H1 (cell line): Measurements from ENCODE around the gene PPP1R1A. TPM values are rescaled to one million over a fixed set of nuclear protein-coding genes. Genes with fewer than 3 reads are reported as not detected.

Source experiments
- CTCF ChIA-PET: fragments of 300-600 bp; sonication (Branson Sonifier 250); formaldehyde crosslinking; loops from one replicate; lab custom pipeline; 2021; ENCODE audit not compliant: partially characterized antibody; lab: Charles Lee
- POLR2A ChIA-PET: fragments of 300-600 bp; sonication (Branson Sonifier 250); formaldehyde crosslinking; loops from one replicate; lab custom pipeline; 2021; ENCODE audit warnings: inconsistent platforms; ENCODE audit not compliant: partially characterized antibody; lab: Charles Lee
- DNase-seq, 2 experiments: peaks; one replicate each; pipeline versions ENCODE4 v3.0.0 to v3.0.0-alpha.2; 2010 to 2022; ENCODE audit warnings: low spot score in 2 of 2, low read depth in 1 of 2, mixed read lengths in 1 of 2
- FAIRE-seq: peaks from 2 replicates; lab custom pipeline; 2011; peaks lifted over from hg19 to GRCh38; lab: Jason Lieb, UNC
- H2AFZ ChIP-seq: 2 replicates; pipeline ENCODE4 v1.8.1; 2012; ENCODE audit warnings: low read length, inconsistent platforms
- H2AK5ac ChIP-seq: 2 replicates; pipeline ENCODE4 v1.6.1; 2013; ENCODE audit warnings: low read depth, low read length
- H2BK120ac ChIP-seq: replicated peaks from 2 replicates; pipeline ENCODE3; 2013; ENCODE audit warnings: low read depth, low read length, inconsistent platforms
- H2BK12ac ChIP-seq: 2 replicates; pipeline ENCODE4 v1.6.1; 2013; ENCODE audit warnings: low read depth, low read length
- H2BK15ac ChIP-seq: 2 replicates; pipeline ENCODE4 v1.6.1; 2013; ENCODE audit warnings: low read length
- H2BK20ac ChIP-seq: 2 replicates; pipeline ENCODE4 v1.6.1; 2013; ENCODE audit warnings: low read length
- H2BK5ac ChIP-seq: 2 replicates; pipeline ENCODE4 v1.6.1; 2013; ENCODE audit warnings: low read depth, low read length
- H3K14ac ChIP-seq: 2 replicates; pipeline ENCODE4 v1.6.1; 2013; ENCODE audit warnings: inconsistent platforms; ENCODE audit not compliant: insufficient read length
- H3K18ac ChIP-seq: 2 replicates; pipeline ENCODE4 v1.6.1; 2013; ENCODE audit warnings: low read length; ENCODE audit errors: extremely low read depth
- H3K23ac ChIP-seq: 2 replicates; pipeline ENCODE4 v1.6.1; 2013; ENCODE audit warnings: inconsistent platforms; ENCODE audit not compliant: insufficient read length
- H3K23me2 ChIP-seq: 2 replicates; pipeline ENCODE4 v1.6.1; 2013; ENCODE audit warnings: low read depth, low read length
- H3K27ac ChIP-seq: 2 replicates; pipeline ENCODE4 v1.6.1; 2011; ENCODE audit warnings: low read depth, low read length, inconsistent platforms
- H3K27me3 ChIP-seq, 4 experiments: replicated peaks in 1 of 4; 1 replicate in 1 of 4; 2 replicates in 3 of 4; pipeline versions ENCODE4 v1.6.1 to v1.8.1; 2011 to 2013; ENCODE audit warnings: low read length in 3 of 4, mild to moderate bottlenecking in 3 of 4, inconsistent platforms in 2 of 4, mixed read lengths in 2 of 4, moderate library complexity in 1 of 4; ENCODE audit not compliant: control insufficient read depth in 3 of 4, insufficient read depth in 3 of 4; ENCODE audit errors: extremely low read depth in 1 of 4
- H3K36me3 ChIP-seq, 4 experiments: 2 replicates each; pipeline versions ENCODE4 v1.6.1 to v1.8.1; 2011 to 2013; ENCODE audit warnings: mild to moderate bottlenecking in 4 of 4, low read length in 3 of 4, moderate library complexity in 2 of 4, control low read depth in 1 of 4, inconsistent platforms in 1 of 4; ENCODE audit not compliant: insufficient read depth in 4 of 4, control insufficient read depth in 2 of 4
- H3K4ac ChIP-seq: replicated peaks from 2 replicates; pipeline ENCODE3; 2013; ENCODE audit warnings: low read length, low read depth, mixed read lengths, inconsistent platforms; ENCODE audit not compliant: insufficient read length
- H3K4me1 ChIP-seq, 4 experiments: replicated peaks in 1 of 4; 1 replicate in 1 of 4; 2 replicates in 3 of 4; pipeline versions ENCODE4 v1.6.1 to v1.8.1; 2011 to 2013; ENCODE audit warnings: low read length in 3 of 4, inconsistent platforms in 2 of 4, mixed read lengths in 1 of 4; ENCODE audit not compliant: insufficient read depth in 4 of 4, control insufficient read depth in 3 of 4
- H3K4me2 ChIP-seq, 2 experiments: 2 replicates each; pipeline versions ENCODE4 v1.6.1 to v1.8.1; 2011 to 2013; ENCODE audit warnings: low read depth in 2 of 2, low read length in 2 of 2, control low read depth in 1 of 2, inconsistent platforms in 1 of 2, mild to moderate bottlenecking in 1 of 2; ENCODE audit not compliant: insufficient read depth in 1 of 2
- H3K4me3 ChIP-seq, 4 experiments: fragments of 200-600, 300-600 bp in 1 of 4; sonication (generic), shearing (Covaris generic), sonication (Bioruptor Twin) in 1 of 4; 2 replicates each; pipeline versions ENCODE4 v1.5.1 to v1.8.1; 2011 to 2016; ENCODE audit warnings: low read length in 4 of 4, low read depth in 3 of 4, control low read depth in 2 of 4, inconsistent platforms in 2 of 4, mild to moderate bottlenecking in 2 of 4, mixed read lengths in 1 of 4, moderate library complexity in 1 of 4; ENCODE audit not compliant: insufficient read depth in 2 of 4; ENCODE audit errors: extremely low read depth in 1 of 4
- H3K56ac ChIP-seq: replicated peaks from 2 replicates; pipeline ENCODE3; 2013; ENCODE audit warnings: low read depth, mild to moderate bottlenecking, mixed read lengths, low read length, inconsistent platforms; ENCODE audit not compliant: insufficient read length
- H3K79me1 ChIP-seq: 2 replicates; pipeline ENCODE4 v1.6.1; 2013; ENCODE audit warnings: low read depth, low read length, control low read depth
- H3K79me2 ChIP-seq, 2 experiments: 2 replicates each; pipeline versions ENCODE4 v1.6.1 to v1.8.1; 2012 to 2013; ENCODE audit warnings: low read length in 2 of 2, mild to moderate bottlenecking in 2 of 2, inconsistent platforms in 1 of 2; ENCODE audit not compliant: insufficient read depth in 2 of 2, control insufficient read depth in 1 of 2
- H3K9ac ChIP-seq, 4 experiments: replicated peaks in 1 of 4; 1 replicate in 1 of 4; 2 replicates in 3 of 4; pipeline versions ENCODE4 v1.6.1 to v1.8.1; 2011 to 2013; ENCODE audit warnings: low read depth in 3 of 4, low read length in 3 of 4, control low read depth in 2 of 4, mild to moderate bottlenecking in 2 of 4, moderate library complexity in 2 of 4, inconsistent platforms in 1 of 4; ENCODE audit errors: extremely low read depth in 1 of 4
- H3K9me3 ChIP-seq, 2 experiments: 2 replicates each; pipeline versions ENCODE4 v1.6.1 to v1.8.1; 2012 to 2013; ENCODE audit warnings: mild to moderate bottlenecking in 2 of 2, moderate library complexity in 2 of 2, control low read depth in 1 of 2, inconsistent platforms in 1 of 2, low read depth in 1 of 2, low read length in 1 of 2, mixed read lengths in 1 of 2; ENCODE audit not compliant: insufficient read depth in 2 of 2
- H4K20me1 ChIP-seq, 2 experiments: replicated peaks in 1 of 2; 2 replicates each; pipeline versions ENCODE3 to v1.8.1; 2011 to 2013; ENCODE audit warnings: inconsistent platforms in 2 of 2, low read length in 2 of 2, mild to moderate bottlenecking in 1 of 2; ENCODE audit not compliant: insufficient read depth in 2 of 2, control insufficient read depth in 1 of 2
- H4K5ac ChIP-seq: 2 replicates; pipeline ENCODE4 v1.6.1; 2013; ENCODE audit warnings: low read length, low read depth, mixed read lengths, inconsistent platforms; ENCODE audit not compliant: insufficient read length
- H4K8ac ChIP-seq: 2 replicates; pipeline ENCODE4 v1.8.0; 2013; ENCODE audit warnings: mild to moderate bottlenecking, moderate library complexity, low read length, inconsistent platforms; ENCODE audit not compliant: insufficient read depth; ENCODE audit errors: extremely low read depth
- H4K91ac ChIP-seq: replicated peaks from 2 replicates; pipeline ENCODE3; 2013; ENCODE audit warnings: low read length, mixed read lengths, inconsistent platforms; ENCODE audit not compliant: insufficient read length
- CTCF ChIP-seq, 3 experiments: IDR thresholded peaks; 1 replicate in 2 of 3; 2 replicates in 1 of 3; pipeline versions ENCODE4 v1.5.1 to v1.6.1; 2011; ENCODE audit warnings: low read length in 3 of 3, mild to moderate bottlenecking in 3 of 3, inconsistent platforms in 2 of 3, low read depth in 1 of 3, moderate library complexity in 1 of 3; ENCODE audit not compliant: insufficient read depth in 1 of 3; ENCODE audit errors: control extremely low read depth in 1 of 3
- MAX ChIP-seq: IDR thresholded peaks from 2 replicates; pipeline ENCODE4 v1.6.1; 2012; ENCODE audit warnings: inconsistent platforms
- SIRT6 ChIP-seq: IDR thresholded peaks from one replicate; pipeline ENCODE4 v1.7.1; 2012; ENCODE audit warnings: low read length, inconsistent platforms
- TAF7 ChIP-seq: optimal IDR thresholded peaks from 2 replicates; pipeline ENCODE3; 2011; ENCODE audit warnings: low read depth, mild to moderate bottlenecking, inconsistent platforms, low read length, moderate library complexity, borderline replicate concordance
- TCF12 ChIP-seq: IDR thresholded peaks from 2 replicates; pipeline ENCODE4 v1.6.1; 2011; ENCODE audit warnings: low read depth, mild to moderate bottlenecking, low read length
- WGBS, 2 experiments: shearing (Covaris generic) in 1 of 2; methylation state at CpG; one replicate each; pipeline versions ENCODE4 v1.1.6 to v1.1.7; 2013 to 2015; ENCODE audit warnings: low lambda C conversion rate in 2 of 2, mixed read lengths in 2 of 2, inconsistent platforms in 1 of 2, low coverage in 1 of 2, missing lambda C conversion rate in 1 of 2; ENCODE audit not compliant: insufficient replicate concordance in 2 of 2, insufficient coverage in 1 of 2, insufficient read length in 1 of 2; ENCODE audit errors: extremely low coverage in 1 of 2, missing lambda C conversion rate in 1 of 2; 5-methylcytosine and 5-hydroxymethylcytosine counted together
- polyA plus RNA-seq, 7 experiments: library from polyadenylated mRNA; depleted of rRNA in 3 of 7; stranded (reverse) in 5 of 7; unstranded in 2 of 7; fragments of >200 nt in 5 of 7; fragments of 200-250 nt in 2 of 7; gene quantifications; 1 replicate in 5 of 7; 2 replicates in 1 of 7; 4 replicates in 1 of 7; pipeline versions ENCODE4 v1.2.1 to v1.2.3, GENCODE V29; 2011 to 2013; ENCODE audit warnings: missing spikeins in 2 of 7, mixed read lengths in 2 of 7
- total RNA-seq: library from RNA; stranded (reverse); fragmentation: NEBNext Ultra II Directional; extraction: Animal tissue kit (Norgen Biotek cat#: 25700); gene quantifications from 2 replicates; pipeline ENCODE4 v1.2.1, GENCODE V29; 2021

Gene PPP1R1A
- total and polyA plus RNA-seq, 2 of the 8 experiments (the other 6 are each of a cell fraction or from before 2014, with no cell fraction given) = 5.8 to 13.1 TPM

- Histone ChIP-seq H3K4me3 (peak overlapping the region in 1 of 4 experiments; percentile 15; a peak in 1 of 8 replicates), H3K56ac (no peak overlapping the region), H4K5ac (no peak overlapping the region), H3K27ac (no peak overlapping the region), H3K27me3 (peaks cover 0 to 3% (median under 1%) of the 10 kb centered on the region in 4 experiments; a peak in 3 of 7 replicates), H4K20me1 (no peaks in the 10 kb centered on the region), H4K8ac (no peak overlapping the region), H3K4me1 (peaks cover 6 to 16% (median 8%) of the 10 kb centered on the region in 4 experiments; a peak in 6 of 7 replicates), H2BK5ac (no peak overlapping the region; the same call in 1 of the 2 replicates), H3K9ac (no peak overlapping the region; a peak in 1 of 7 replicates), H2BK12ac (no peak overlapping the region; the same call in 1 of the 2 replicates), H3K23ac (no peak overlapping the region), H4K91ac (no peak overlapping the region), H2AFZ (no peak overlapping the region; the same call in 1 of the 2 replicates), H3K36me3 (no peaks in the 10 kb centered on the region), H2BK15ac (no peak overlapping the region; the same call in 1 of the 2 replicates), H2BK120ac (no peak overlapping the region), H3K79me2 (no peaks in the 10 kb centered on the region), H3K9me3 (peaks cover 0 to 2% of the 10 kb centered on the region in 2 experiments; a peak in 1 of 4 replicates), H3K79me1 (no peaks in the 10 kb centered on the region), H3K4me2 (peak overlapping the region; percentile 46 to 51; a peak in 3 of 4 replicates), H2AK5ac (no peak overlapping the region), H2BK20ac (no peak overlapping the region; the same call in 1 of the 2 replicates), H3K4ac (no peak overlapping the region), H3K14ac (no peak overlapping the region), H3K18ac (no peak overlapping the region), H3K23me2 (peaks cover 2% of the 10 kb centered on the region)
- DNase-seq (peak in 1 of 2 experiments; percentile 64), FAIRE-seq (peak; percentile 66)
- CTCF ChIA-PET = interaction anchor here (0.7 to 5.3 kb wide), 26 partner anchors 9 to 501 kb away, joined by 3 to 120 read pairs (median 4); partner anchors contain the start of gene PDE1B
- POLR2A ChIA-PET = interaction anchor here (0.9 to 1.2 kb wide), 2 partner anchors 11 to 25 kb away, joined by 3 read pairs; no protein-coding TSS in a partner anchor
- WGBS, 2 experiments = 59% methylated on average over 10 of the region's 10 CpGs; no CpG with 5 or more reads in 1 of the 2 experiments
- no peak for TF ChIP-seq MAX
- no peak for TF ChIP-seq SIRT6
- peak in 2 of 3 experiments; percentile 35 to 60; a peak in 3 of 4 replicates for TF ChIP-seq CTCF (IDR thresholded peaks at IDR 0.05; ENCODE audit: control extremely low read depth in 1 of 3, insufficient read depth in 1 of 3, low read depth in 1 of 3, low read length in 3 of 3)
- no peak for TF ChIP-seq TCF12
- TF ChIP-seq TAF7 = peak; percentile 31
Observed at GRCh38 chr12:54571193-54572188, 17.0 kb downstream of the PPP1R1A start.
